Erythroblast (primary cell): Measurements from ENCODE around the gene ZNF594.
"Not testable (repeated sequence)": the region's sequence is repeated elsewhere in the genome, so short reads cannot be mapped to it uniquely, and the experiment has no call there.

Experiments
- GATA1 ChIP-seq: IDR thresholded peaks from 2 replicates; pipeline ENCODE4 v1.6.1; 2011; ENCODE audit warnings: low read depth, mild to moderate bottlenecking, control low read depth, low read length, moderate library complexity
- POLR2A ChIP-seq: IDR thresholded peaks from 2 replicates; pipeline ENCODE4 v1.6.1; 2011; ENCODE audit warnings: mild to moderate bottlenecking, low read length

DNA sequence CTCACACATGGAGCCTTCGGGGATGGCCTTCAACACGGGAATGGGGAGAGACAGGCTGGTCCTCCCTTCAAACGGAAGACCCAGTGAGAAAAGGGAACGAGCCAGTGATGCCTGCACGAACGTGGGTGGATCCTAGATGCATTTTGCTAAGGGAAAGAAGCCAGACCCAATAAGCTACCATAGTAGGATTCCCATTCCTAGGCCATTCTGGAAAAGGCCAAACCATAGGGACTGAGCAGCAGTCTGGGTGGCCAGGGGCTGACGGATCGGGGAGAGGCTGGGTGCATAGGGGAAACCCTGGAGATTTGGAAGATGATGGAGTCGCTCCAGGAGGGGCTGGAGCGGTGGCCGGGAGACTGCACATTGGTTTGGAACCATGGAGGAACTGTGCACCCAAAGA, 57.1 kb downstream of the ZNF594 start:
- TF ChIP-seq POLR2A, GATA1: not testable (repeated sequence)
